HEK293 (cell line): ENCODE results near the gene TNKS1BP1.

Experiments used
- CTCF ChIA-PET: fragments of 350-600 bp; formaldehyde crosslinking; extraction: SDS; loops from one replicate; lab custom pipeline; 2021; ENCODE audit warnings: antibody characterized with exemption; lab: Yijun Ruan, JAX
- POLR2A ChIA-PET: fragments of 300-600 bp; formaldehyde crosslinking; extraction: SDS; loops from one replicate; lab custom pipeline; 2020; ENCODE audit warnings: antibody characterized with exemption, inconsistent platforms; lab: Yijun Ruan, JAX
- H3K27ac ChIP-seq: fragments of 200-500 bp; sonication (Bioruptor generic); 2 replicates; pipeline ENCODE4 v1.5.1; 2014; ENCODE audit warnings: low read depth, low read length, control low read depth, inconsistent platforms; ENCODE audit errors: extremely low read depth
- H3K36me3 ChIP-seq, 2 experiments: fragments of 200-500 bp in 1 of 2; sonication (Bioruptor generic) in 1 of 2; 1 replicate in 1 of 2; 2 replicates in 1 of 2; pipeline ENCODE4 v1.5.1; 2014 to 2017; ENCODE audit warnings: inconsistent platforms in 2 of 2, low read length in 2 of 2; ENCODE audit not compliant: control insufficient read depth in 2 of 2, insufficient read depth in 1 of 2
- H3K4me1 ChIP-seq: fragments of 200-500 bp; sonication (Bioruptor generic); 2 replicates; pipeline ENCODE4 v1.5.1; 2014; ENCODE audit warnings: mild to moderate bottlenecking, low read length, inconsistent platforms; ENCODE audit not compliant: control insufficient read depth, insufficient read depth
- H3K4me3 ChIP-seq: 2 replicates; pipeline ENCODE4 v1.5.1; 2011; ENCODE audit warnings: low read depth, mild to moderate bottlenecking, control low read depth, low read length, moderate library complexity
- H3K9me3 ChIP-seq: fragments of 200-500 bp; sonication (Bioruptor generic); 2 replicates; pipeline ENCODE4 v1.5.1; 2014; ENCODE audit warnings: low read depth, low read length, inconsistent platforms; ENCODE audit not compliant: control insufficient read depth, insufficient read depth
- BCL11A ChIP-seq: fragments of 450-650 bp; formaldehyde crosslinking; IDR thresholded peaks from 2 replicates; pipeline ENCODE4 v1.5.1; 2016; ENCODE audit warnings: low read depth, missing biosample characterization, missing genetic modification characterization
- FEZF1 ChIP-seq: fragments of 450-650 bp; formaldehyde crosslinking; IDR thresholded peaks from 2 replicates; pipeline ENCODE4 v1.5.1; 2016; ENCODE audit warnings: missing biosample characterization, missing genetic modification characterization
- GFI1B ChIP-seq: fragments of 450-650 bp; formaldehyde crosslinking; IDR thresholded peaks from 2 replicates; pipeline ENCODE4 v1.5.1; 2016; ENCODE audit warnings: missing biosample characterization, missing genetic modification characterization
- SCRT1 ChIP-seq: fragments of 450-650 bp; formaldehyde crosslinking; IDR thresholded peaks from 2 replicates; pipeline ENCODE4 v1.5.1; 2016; ENCODE audit warnings: missing biosample characterization, missing genetic modification characterization, borderline replicate concordance
- TCF7L2 ChIP-seq: IDR thresholded peaks from 2 replicates; pipeline ENCODE4 v1.6.1; 2011; ENCODE audit warnings: low read depth, mild to moderate bottlenecking, inconsistent platforms, low read length, moderate library complexity, borderline replicate concordance
- YY1 ChIP-seq: fragments of 450-650 bp; formaldehyde crosslinking; IDR thresholded peaks from 2 replicates; pipeline ENCODE4 v1.5.1; 2018; ENCODE audit warnings: missing biosample characterization, missing genetic modification characterization
- ZBTB1 ChIP-seq: fragments of 450-650 bp; formaldehyde crosslinking; IDR thresholded peaks from 2 replicates; pipeline ENCODE4 v1.5.1; 2016; ENCODE audit warnings: missing biosample characterization, missing genetic modification characterization
- ZBTB17 ChIP-seq: fragments of 450-650 bp; formaldehyde crosslinking; IDR thresholded peaks from 2 replicates; pipeline ENCODE4 v1.5.1; 2016; ENCODE audit warnings: missing biosample characterization, missing genetic modification characterization
- ZBTB6 ChIP-seq: fragments of 450-650 bp; formaldehyde crosslinking; IDR thresholded peaks from 2 replicates; pipeline ENCODE4 v1.5.1; 2017; ENCODE audit warnings: missing biosample characterization, missing genetic modification characterization
- ZIC2 ChIP-seq: fragments of 450-650 bp; formaldehyde crosslinking; IDR thresholded peaks from 2 replicates; pipeline ENCODE4 v1.5.1; 2016; ENCODE audit warnings: missing biosample characterization, missing genetic modification characterization
- ZNF19 ChIP-seq: fragments of 450-650 bp; formaldehyde crosslinking; IDR thresholded peaks from 2 replicates; pipeline ENCODE4; 2016; ENCODE audit warnings: missing biosample characterization, missing genetic modification characterization, low read depth
- ZNF221 ChIP-seq: fragments of 450-650 bp; formaldehyde crosslinking; IDR thresholded peaks from 2 replicates; pipeline ENCODE4 v1.5.1; 2017; ENCODE audit warnings: missing biosample characterization, missing genetic modification characterization, borderline replicate concordance
- ZNF223 ChIP-seq: fragments of 450-650 bp; formaldehyde crosslinking; IDR thresholded peaks from 2 replicates; pipeline ENCODE4 v1.5.1; 2016; ENCODE audit warnings: missing biosample characterization, missing genetic modification characterization
- ZNF292 ChIP-seq: fragments of 450-650 bp; formaldehyde crosslinking; IDR thresholded peaks from 2 replicates; pipeline ENCODE4 v1.5.1; 2016; ENCODE audit warnings: low read depth, missing biosample characterization, missing genetic modification characterization, borderline replicate concordance
- ZNF335 ChIP-seq: fragments of 450-650 bp; formaldehyde crosslinking; conservative IDR thresholded peaks from 2 replicates; pipeline ENCODE4 v1.5.1; 2016; ENCODE audit warnings: missing biosample characterization, missing genetic modification characterization
- ZNF549 ChIP-seq: fragments of 450-650 bp; IDR thresholded peaks from 2 replicates; pipeline ENCODE4 v1.5.1; 2018; ENCODE audit warnings: missing biosample characterization, missing genetic modification characterization, mild to moderate bottlenecking, inconsistent platforms, moderate library complexity
- ZNF626 ChIP-seq: fragments of 450-650 bp; sonication (Bioruptor Pico); formaldehyde crosslinking; IDR thresholded peaks from 2 replicates; pipeline ENCODE4 v1.5.1; 2018; ENCODE audit warnings: missing biosample characterization, missing genetic modification characterization, inconsistent platforms
- ZNF664 ChIP-seq: fragments of 450-650 bp; formaldehyde crosslinking; IDR thresholded peaks from 2 replicates; pipeline ENCODE4 v1.5.1; 2016; ENCODE audit warnings: missing biosample characterization, missing genetic modification characterization
- ZNF707 ChIP-seq: fragments of 450-650 bp; formaldehyde crosslinking; IDR thresholded peaks from 2 replicates; pipeline ENCODE4 v1.5.1; 2016; ENCODE audit warnings: missing biosample characterization, missing genetic modification characterization
- ZNF791 ChIP-seq: fragments of 450-650 bp; formaldehyde crosslinking; IDR thresholded peaks from 2 replicates; pipeline ENCODE4 v1.5.1; 2016; ENCODE audit warnings: missing biosample characterization, missing genetic modification characterization
- ZNF837 ChIP-seq: fragments of 450-650 bp; formaldehyde crosslinking; IDR thresholded peaks from 2 replicates; pipeline ENCODE4 v1.5.1; 2016; ENCODE audit warnings: missing biosample characterization, missing genetic modification characterization
- TF ChIP-seq, protein P1 (sequence below): fragments of 450-650 bp; formaldehyde crosslinking; IDR thresholded peaks from 2 replicates; pipeline ENCODE4 v1.5.1; 2017; ENCODE audit warnings: missing biosample characterization, missing genetic modification characterization
- TF ChIP-seq, protein P2 (sequence below): fragments of 450-650 bp; formaldehyde crosslinking; IDR thresholded peaks from 2 replicates; pipeline ENCODE4 v1.5.1; 2016; ENCODE audit warnings: missing biosample characterization, missing genetic modification characterization, borderline replicate concordance
- TF ChIP-seq, protein P3 (sequence below): fragments of 450-650 bp; formaldehyde crosslinking; IDR thresholded peaks from 2 replicates; pipeline ENCODE4 v1.5.1; 2017; ENCODE audit warnings: missing biosample characterization, missing genetic modification characterization
- TF ChIP-seq, protein P4 (sequence below): fragments of 450-650 bp; formaldehyde crosslinking; IDR thresholded peaks from 2 replicates; pipeline ENCODE4 v1.5.1; 2016; ENCODE audit warnings: missing biosample characterization, missing genetic modification characterization
- TF ChIP-seq, protein P5 (sequence below): fragments of 450-650 bp; formaldehyde crosslinking; IDR thresholded peaks from 2 replicates; pipeline ENCODE4 v1.5.1; 2016; ENCODE audit warnings: missing biosample characterization, missing genetic modification characterization

Gene TNKS1BP1

DNA sequence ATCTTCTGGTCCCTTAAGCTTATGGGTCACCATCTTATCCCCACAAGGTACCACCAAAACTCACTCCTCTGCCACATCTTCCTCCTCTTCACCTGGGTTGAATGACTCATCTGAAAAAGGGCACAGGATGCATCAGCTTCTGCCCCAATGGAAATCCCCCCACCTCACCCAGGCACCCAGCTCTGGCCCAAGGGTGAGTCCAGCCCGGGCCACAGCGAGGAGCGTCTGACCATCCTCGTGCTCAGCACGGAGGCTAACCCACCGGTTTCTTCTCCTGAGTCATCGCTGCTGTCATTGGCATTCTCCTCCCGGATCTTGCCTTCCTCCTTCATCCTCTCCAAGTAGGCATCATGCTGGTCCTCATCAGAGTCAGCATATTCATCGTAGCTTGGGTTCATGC lies 5.3 kb upstream of the TNKS1BP1 start:
- no peak overlapping the region for H3K4me3 ChIP-seq
- H3K27ac ChIP-seq: no peak overlapping the region
- H3K36me3 ChIP-seq: peaks cover 6 to 94% of the 10 kb centered on the region in 2 experiments; a peak in 2 of 3 replicates
- no peaks in the 10 kb centered on the region for H3K9me3 ChIP-seq
- POLR2A ChIA-PET: interaction anchor here (0.7 kb wide), 1 partner anchor 80 kb away, joined by 6 read pairs; no protein-coding TSS in a partner anchor
- CTCF ChIA-PET: no interaction called here
- TF ChIP-seq ZNF837 (tag by site-specific recombination): no peak
- TF ChIP-seq ZBTB17 (tag by site-specific recombination): no peak
- TF ChIP-seq BCL11A: no peak
- TF ChIP-seq, protein P1, sequence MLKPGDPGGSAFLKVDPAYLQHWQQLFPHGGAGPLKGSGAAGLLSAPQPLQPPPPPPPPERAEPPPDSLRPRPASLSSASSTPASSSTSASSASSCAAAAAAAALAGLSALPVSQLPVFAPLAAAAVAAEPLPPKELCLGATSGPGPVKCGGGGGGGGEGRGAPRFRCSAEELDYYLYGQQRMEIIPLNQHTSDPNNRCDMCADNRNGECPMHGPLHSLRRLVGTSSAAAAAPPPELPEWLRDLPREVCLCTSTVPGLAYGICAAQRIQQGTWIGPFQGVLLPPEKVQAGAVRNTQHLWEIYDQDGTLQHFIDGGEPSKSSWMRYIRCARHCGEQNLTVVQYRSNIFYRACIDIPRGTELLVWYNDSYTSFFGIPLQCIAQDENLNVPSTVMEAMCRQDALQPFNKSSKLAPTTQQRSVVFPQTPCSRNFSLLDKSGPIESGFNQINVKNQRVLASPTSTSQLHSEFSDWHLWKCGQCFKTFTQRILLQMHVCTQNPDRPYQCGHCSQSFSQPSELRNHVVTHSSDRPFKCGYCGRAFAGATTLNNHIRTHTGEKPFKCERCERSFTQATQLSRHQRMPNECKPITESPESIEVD (tag by site-specific recombination): no peak
- no peak for TF ChIP-seq ZNF19 (tag by site-specific recombination)
- no peak for TF ChIP-seq ZNF335 (tag by site-specific recombination)
- TF ChIP-seq, protein P2, sequence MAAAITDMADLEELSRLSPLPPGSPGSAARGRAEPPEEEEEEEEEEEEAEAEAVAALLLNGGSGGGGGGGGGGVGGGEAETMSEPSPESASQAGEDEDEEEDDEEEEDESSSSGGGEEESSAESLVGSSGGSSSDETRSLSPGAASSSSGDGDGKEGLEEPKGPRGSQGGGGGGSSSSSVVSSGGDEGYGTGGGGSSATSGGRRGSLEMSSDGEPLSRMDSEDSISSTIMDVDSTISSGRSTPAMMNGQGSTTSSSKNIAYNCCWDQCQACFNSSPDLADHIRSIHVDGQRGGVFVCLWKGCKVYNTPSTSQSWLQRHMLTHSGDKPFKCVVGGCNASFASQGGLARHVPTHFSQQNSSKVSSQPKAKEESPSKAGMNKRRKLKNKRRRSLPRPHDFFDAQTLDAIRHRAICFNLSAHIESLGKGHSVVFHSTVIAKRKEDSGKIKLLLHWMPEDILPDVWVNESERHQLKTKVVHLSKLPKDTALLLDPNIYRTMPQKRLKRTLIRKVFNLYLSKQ (tag by site-specific recombination): no peak
- no peak for TF ChIP-seq GFI1B (tag by site-specific recombination)
- no peak for TF ChIP-seq ZNF626 (tag by site-specific recombination)
- TF ChIP-seq ZNF791 (tag by site-specific recombination): no peak
- H3K4me1 ChIP-seq: no peaks in the 10 kb centered on the region; the same call in 1 of the 2 replicates

- ChIA-PET CTCF (no interaction called here), POLR2A (interaction anchor here (6.1 kb wide), 1 partner anchor 7 kb away, joined by 78 read pairs; the partner anchor contains the start of gene SSRP1)
- no peak for TF ChIP-seq ZNF549 (tag by site-specific recombination)
- TF ChIP-seq FEZF1 (tag by site-specific recombination): no peak
- TF ChIP-seq, protein P3, sequence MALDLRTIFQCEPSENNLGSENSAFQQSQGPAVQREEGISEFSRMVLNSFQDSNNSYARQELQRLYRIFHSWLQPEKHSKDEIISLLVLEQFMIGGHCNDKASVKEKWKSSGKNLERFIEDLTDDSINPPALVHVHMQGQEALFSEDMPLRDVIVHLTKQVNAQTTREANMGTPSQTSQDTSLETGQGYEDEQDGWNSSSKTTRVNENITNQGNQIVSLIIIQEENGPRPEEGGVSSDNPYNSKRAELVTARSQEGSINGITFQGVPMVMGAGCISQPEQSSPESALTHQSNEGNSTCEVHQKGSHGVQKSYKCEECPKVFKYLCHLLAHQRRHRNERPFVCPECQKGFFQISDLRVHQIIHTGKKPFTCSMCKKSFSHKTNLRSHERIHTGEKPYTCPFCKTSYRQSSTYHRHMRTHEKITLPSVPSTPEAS (tag by site-specific recombination): no peak
- no peak for TF ChIP-seq SCRT1
- no peak for TF ChIP-seq ZNF292
- TF ChIP-seq ZNF221: no peak
- TF ChIP-seq, protein P4, sequence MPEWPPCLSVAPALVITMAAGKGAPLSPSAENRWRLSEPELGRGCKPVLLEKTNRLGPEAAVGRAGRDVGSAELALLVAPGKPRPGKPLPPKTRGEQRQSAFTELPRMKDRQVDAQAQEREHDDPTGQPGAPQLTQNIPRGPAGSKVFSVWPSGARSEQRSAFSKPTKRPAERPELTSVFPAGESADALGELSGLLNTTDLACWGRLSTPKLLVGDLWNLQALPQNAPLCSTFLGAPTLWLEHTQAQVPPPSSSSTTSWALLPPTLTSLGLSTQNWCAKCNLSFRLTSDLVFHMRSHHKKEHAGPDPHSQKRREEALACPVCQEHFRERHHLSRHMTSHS (tag by site-specific recombination): no peak
- TF ChIP-seq, protein P5, sequence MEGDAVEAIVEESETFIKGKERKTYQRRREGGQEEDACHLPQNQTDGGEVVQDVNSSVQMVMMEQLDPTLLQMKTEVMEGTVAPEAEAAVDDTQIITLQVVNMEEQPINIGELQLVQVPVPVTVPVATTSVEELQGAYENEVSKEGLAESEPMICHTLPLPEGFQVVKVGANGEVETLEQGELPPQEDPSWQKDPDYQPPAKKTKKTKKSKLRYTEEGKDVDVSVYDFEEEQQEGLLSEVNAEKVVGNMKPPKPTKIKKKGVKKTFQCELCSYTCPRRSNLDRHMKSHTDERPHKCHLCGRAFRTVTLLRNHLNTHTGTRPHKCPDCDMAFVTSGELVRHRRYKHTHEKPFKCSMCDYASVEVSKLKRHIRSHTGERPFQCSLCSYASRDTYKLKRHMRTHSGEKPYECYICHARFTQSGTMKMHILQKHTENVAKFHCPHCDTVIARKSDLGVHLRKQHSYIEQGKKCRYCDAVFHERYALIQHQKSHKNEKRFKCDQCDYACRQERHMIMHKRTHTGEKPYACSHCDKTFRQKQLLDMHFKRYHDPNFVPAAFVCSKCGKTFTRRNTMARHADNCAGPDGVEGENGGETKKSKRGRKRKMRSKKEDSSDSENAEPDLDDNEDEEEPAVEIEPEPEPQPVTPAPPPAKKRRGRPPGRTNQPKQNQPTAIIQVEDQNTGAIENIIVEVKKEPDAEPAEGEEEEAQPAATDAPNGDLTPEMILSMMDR (tag by site-specific recombination): no peak
- TF ChIP-seq ZBTB1 (tag by site-specific recombination): no peak
- no peak for TF ChIP-seq ZNF707 (tag by site-specific recombination)
- TF ChIP-seq ZIC2: no peak
- no peak for TF ChIP-seq BCL11A
- no peak for TF ChIP-seq ZNF223 (tag by site-specific recombination)
- TF ChIP-seq ZNF664 (tag by site-specific recombination): no peak
- TF ChIP-seq TCF7L2: no peak
- no peak for TF ChIP-seq YY1 (tag by site-specific recombination)
- TF ChIP-seq ZBTB6: no peak
Measured at GRCh38 chr11:57327721-57328120, 3.0 kb upstream of the TNKS1BP1 start.

More at GRCh38 chr11:57327721-57328120, 3.0 kb upstream of the TNKS1BP1 start:
- Histone ChIP-seq H3K36me3 (peaks cover 6 to 72% of the 10 kb centered on the region in 2 experiments; a peak in 2 of 3 replicates), H3K4me1 (no peaks in the 10 kb centered on the region; the same call in 1 of the 2 replicates), H3K9me3 (no peaks in the 10 kb centered on the region), H3K27ac (no peak overlapping the region), H3K4me3 (no peak overlapping the region)
